GM06990 (cell line): ENCODE data around the gene AMPD3.
A peak's percentile ranks its signal among the peaks of the same experiment; 100 is the strongest.

Experiments used
- DNase-seq: peaks from one replicate; pipeline ENCODE4 v3.0.0-alpha.2; 2011; ENCODE audit not compliant: insufficient read length; ENCODE audit errors: extremely low read depth
- H3K27me3 ChIP-seq: replicated peaks from 2 replicates; pipeline ENCODE4 v1.6.0; 2011; ENCODE audit warnings: low read length; ENCODE audit not compliant: control insufficient read depth, insufficient read depth
- H3K36me3 ChIP-seq: 2 replicates; pipeline ENCODE4 v1.5.1; 2011; ENCODE audit warnings: low read length; ENCODE audit not compliant: control insufficient read depth, insufficient read depth
- H3K4me3 ChIP-seq: replicated peaks from 2 replicates; pipeline ENCODE4 v1.5.1; 2011; ENCODE audit warnings: low read depth, mild to moderate bottlenecking, control low read depth, low read length
- CTCF ChIP-seq: IDR thresholded peaks from 2 replicates; pipeline ENCODE4 v1.5.1; 2011; ENCODE audit warnings: low read length, control low read depth, mild to moderate bottlenecking, inconsistent platforms; ENCODE audit not compliant: insufficient read depth, poor library complexity, severe bottlenecking

The AMPD3 gene

GRCh38 chr11:10410106-10410843 lies 44.8 kb upstream of the AMPD3 start:
- Histone ChIP-seq H3K36me3 (no peaks in the 10 kb centered on the region), H3K4me3 (no peak overlapping the region), H3K27me3 (no peaks in the 10 kb centered on the region)
- DNase-seq = no peak
- no peak for TF ChIP-seq CTCF

- no peaks in the 10 kb centered on the region for H3K27me3 ChIP-seq
- no peak overlapping the region for H3K4me3 ChIP-seq
- DNase-seq = no peak
- no peaks in the 10 kb centered on the region for H3K36me3 ChIP-seq
- no peak for TF ChIP-seq CTCF
Observed at GRCh38 chr11:10410844-10411200, 44.2 kb upstream of the AMPD3 start.

- H3K36me3 ChIP-seq = no peaks in the 10 kb centered on the region
- H3K4me3 ChIP-seq = no peak overlapping the region
- TF ChIP-seq CTCF = no peak
- DNase-seq = no peak
- H3K27me3 ChIP-seq = no peaks in the 10 kb centered on the region
Observed at GRCh38 chr11:10412266-10412665, 42.8 kb upstream of the AMPD3 start.

GRCh38 chr11:10413268-10413667 lies 41.8 kb upstream of the AMPD3 start:
- Histone ChIP-seq H3K4me3 (no peak overlapping the region), H3K36me3 (no peaks in the 10 kb centered on the region), H3K27me3 (no peaks in the 10 kb centered on the region)
- DNase-seq = peak; percentile 24
- TF ChIP-seq CTCF = peak; percentile 60

GRCh38 chr11:10414181-10414580 lies 40.9 kb upstream of the AMPD3 start:
- Histone ChIP-seq H3K36me3 (no peaks in the 10 kb centered on the region), H3K27me3 (no peaks in the 10 kb centered on the region), H3K4me3 (no peak overlapping the region)
- TF ChIP-seq CTCF = no peak
- no peak for DNase-seq

GRCh38 chr11:10414659-10415058 lies 40.4 kb upstream of the AMPD3 start:
- no peaks in the 10 kb centered on the region for H3K36me3 ChIP-seq
- peak; percentile 9 for DNase-seq
- no peak for TF ChIP-seq CTCF
- H3K4me3 ChIP-seq = no peak overlapping the region
- no peaks in the 10 kb centered on the region for H3K27me3 ChIP-seq
